Measurements from ENCODE around the gene ENHO. TPM values are rescaled to one million over a fixed set of nuclear protein-coding genes. Genes with fewer than 3 reads are reported as not detected.
A peak's percentile ranks its signal among the peaks of the same experiment; 100 is the strongest.

The ENHO gene
- total RNA-seq, 6 donors from 2014 or later = 0.40 to 1.4 (median 0.71) TPM; not detected in 3

GRCh38 chr9:34565856-34566255 is 43.1 kb upstream of the ENHO start:
- Histone ChIP-seq H3K4me3 (no peak overlapping the region), H3K9me3 (peaks cover 0 to 7% (median 2%) of the 10 kb centered on the region in 4 donors), H3K27me3 (no peaks in the 10 kb centered on the region), H3K4me1 (peaks cover 0 to 3% (median 0%) of the 10 kb centered on the region in 4 donors), H3K27ac (no peak overlapping the region), H3K36me3 (no peaks in the 10 kb centered on the region)
- no peak for DNase-seq
- ATAC-seq (ENCODE audit: low FRiP score in 2 of 2) = no peak
- WGBS, 2 donors = 56 to 59% methylated on average over 8 of the region's 8 CpGs
- no peak for TF ChIP-seq CTCF (IDR thresholded peaks at IDR 0.05)
- no peak for TF ChIP-seq POLR2AphosphoS5 (IDR thresholded peaks at IDR 0.05)
- TF ChIP-seq POLR2A (IDR thresholded peaks at IDR 0.05) = no peak
- TF ChIP-seq EP300 (IDR thresholded peaks at IDR 0.05) = no peak

GRCh38 chr9:34564617-34565016 is 41.8 kb upstream of the ENHO start:
- H3K36me3 ChIP-seq = no peaks in the 10 kb centered on the region
- H3K4me1 ChIP-seq = peaks cover 5 to 14% (median 10%) of the 10 kb centered on the region in 4 donors
- peak in 1 of 2 donors; percentile 71 for DNase-seq
- WGBS, 2 donors = 88 to 89% methylated on average over 10 to 16 of the region's 16 CpGs
- H3K4me3 ChIP-seq = no peak overlapping the region
- TF ChIP-seq POLR2AphosphoS5 (IDR thresholded peaks at IDR 0.05) (no peak), POLR2A (IDR thresholded peaks at IDR 0.05) (no peak)
- H3K27ac ChIP-seq = no peak overlapping the region
- peaks cover 0 to 7% (median 2%) of the 10 kb centered on the region in 4 donors for H3K9me3 ChIP-seq
- H3K27me3 ChIP-seq = peaks cover 0 to under 1% (median 0%) of the 10 kb centered on the region in 4 donors
- no peak for ATAC-seq (ENCODE audit: low FRiP score in 2 of 2)

GRCh38 chr9:34563262-34563661 is 40.5 kb upstream of the ENHO start:
- Histone ChIP-seq H3K4me1 (peaks cover 9 to 16% (median 15%) of the 10 kb centered on the region in 4 donors), H3K27ac (no peak overlapping the region), H3K36me3 (no peaks in the 10 kb centered on the region), H3K4me3 (no peak overlapping the region), H3K9me3 (peaks cover 0 to 7% (median 2%) of the 10 kb centered on the region in 4 donors), H3K27me3 (peaks cover 0 to 2% (median 0%) of the 10 kb centered on the region in 4 donors)
- TF ChIP-seq EP300 (IDR thresholded peaks at IDR 0.05) (no peak), POLR2A (IDR thresholded peaks at IDR 0.05) (no peak), POLR2AphosphoS5 (IDR thresholded peaks at IDR 0.05) (no peak), CTCF (IDR thresholded peaks at IDR 0.05) (no peak)
- 64 to 70% methylated on average over 5 of the region's 5 CpGs for WGBS, 2 donors
- ATAC-seq (ENCODE audit: low FRiP score in 2 of 2) (no peak), DNase-seq (no peak)

GRCh38 chr9:34562135-34562745 is 39.5 kb upstream of the ENHO start:
- ATAC-seq (ENCODE audit: low FRiP score in 2 of 2) = no peak
- Histone ChIP-seq H3K36me3 (no peaks in the 10 kb centered on the region), H3K27me3 (peaks cover 0 to 2% (median 0%) of the 10 kb centered on the region in 4 donors), H3K4me3 (no peak overlapping the region), H3K9me3 (peaks cover 0 to 7% (median 2%) of the 10 kb centered on the region in 4 donors), H3K27ac (no peak overlapping the region), H3K4me1 (peaks cover 9 to 16% (median 15%) of the 10 kb centered on the region in 4 donors)
- DNase-seq = no peak
- peak in 2 of 6 experiments; percentile 28 to 31 for TF ChIP-seq CTCF (IDR thresholded peaks at IDR 0.05)
- TF ChIP-seq EP300 (IDR thresholded peaks at IDR 0.05) = no peak
- 80 to 86% methylated on average over 7 of the region's 7 CpGs for WGBS, 2 donors

- Histone ChIP-seq H3K36me3 (no peaks in the 10 kb centered on the region), H3K4me3 (no peak overlapping the region), H3K27me3 (peaks cover 0 to 2% (median 0%) of the 10 kb centered on the region in 4 donors), H3K4me1 (peaks cover 9 to 16% (median 15%) of the 10 kb centered on the region in 4 donors), H3K9me3 (peaks cover 0 to 7% (median 2%) of the 10 kb centered on the region in 4 donors), H3K27ac (no peak overlapping the region)
- WGBS, 2 donors = 52 to 66% methylated on average over 20 to 21 of the region's 21 CpGs
- TF ChIP-seq CTCF (IDR thresholded peaks at IDR 0.05) = no peak
- TF ChIP-seq POLR2AphosphoS5 (IDR thresholded peaks at IDR 0.05) = no peak
- no peak for TF ChIP-seq POLR2A (IDR thresholded peaks at IDR 0.05)
- no peak for TF ChIP-seq EP300 (IDR thresholded peaks at IDR 0.05)
- peak in 1 of 2 donors; percentile 78 for DNase-seq
- ATAC-seq (ENCODE audit: low FRiP score in 2 of 2) = no peak
Observed at GRCh38 chr9:34560599-34561214, 37.9 kb upstream of the ENHO start.

All from upper lobe of left lung (tissue), 6 donors.